HEK293 (cell line): Measurements from ENCODE around the gene MAD2L2.
A peak's percentile ranks its signal among the peaks of the same experiment; 100 is the strongest.

Source experiments
- CTCF ChIA-PET: fragments of 350-600 bp; formaldehyde crosslinking; extraction: SDS; loops from one replicate; lab custom pipeline; 2021; ENCODE audit warnings: antibody characterized with exemption; lab: Yijun Ruan, JAX
- POLR2A ChIA-PET: fragments of 300-600 bp; formaldehyde crosslinking; extraction: SDS; loops from one replicate; lab custom pipeline; 2020; ENCODE audit warnings: antibody characterized with exemption, inconsistent platforms; lab: Yijun Ruan, JAX
- H3K27ac ChIP-seq: fragments of 200-500 bp; sonication (Bioruptor generic); 2 replicates; pipeline ENCODE4 v1.5.1; 2014; ENCODE audit warnings: low read depth, low read length, control low read depth, inconsistent platforms; ENCODE audit errors: extremely low read depth
- H3K36me3 ChIP-seq, 2 experiments: fragments of 200-500 bp in 1 of 2; sonication (Bioruptor generic) in 1 of 2; 1 replicate in 1 of 2; 2 replicates in 1 of 2; pipeline ENCODE4 v1.5.1; 2014 to 2017; ENCODE audit warnings: inconsistent platforms in 2 of 2, low read length in 2 of 2; ENCODE audit not compliant: control insufficient read depth in 2 of 2, insufficient read depth in 1 of 2
- H3K4me1 ChIP-seq: fragments of 200-500 bp; sonication (Bioruptor generic); 2 replicates; pipeline ENCODE4 v1.5.1; 2014; ENCODE audit warnings: mild to moderate bottlenecking, low read length, inconsistent platforms; ENCODE audit not compliant: control insufficient read depth, insufficient read depth
- H3K4me3 ChIP-seq: 2 replicates; pipeline ENCODE4 v1.5.1; 2011; ENCODE audit warnings: low read depth, mild to moderate bottlenecking, control low read depth, low read length, moderate library complexity
- H3K9me3 ChIP-seq: fragments of 200-500 bp; sonication (Bioruptor generic); 2 replicates; pipeline ENCODE4 v1.5.1; 2014; ENCODE audit warnings: low read depth, low read length, inconsistent platforms; ENCODE audit not compliant: control insufficient read depth, insufficient read depth
- BCL11A ChIP-seq: fragments of 450-650 bp; formaldehyde crosslinking; IDR thresholded peaks from 2 replicates; pipeline ENCODE4 v1.5.1; 2016; ENCODE audit warnings: low read depth, missing biosample characterization, missing genetic modification characterization
- HOXD13 ChIP-seq: sonication (generic); formaldehyde crosslinking; IDR thresholded peaks from 2 replicates; pipeline ENCODE4 v1.8.0; 2022; ENCODE audit warnings: missing genetic modification reagents, borderline replicate concordance
- SALL2 ChIP-seq: fragments of 450-650 bp; formaldehyde crosslinking; IDR thresholded peaks from 2 replicates; pipeline ENCODE4 v1.5.0; 2017; ENCODE audit warnings: missing biosample characterization, mild to moderate bottlenecking, missing genetic modification characterization, borderline replicate concordance
- SCRT1 ChIP-seq: fragments of 450-650 bp; formaldehyde crosslinking; IDR thresholded peaks from 2 replicates; pipeline ENCODE4 v1.5.1; 2016; ENCODE audit warnings: missing biosample characterization, missing genetic modification characterization, borderline replicate concordance
- WT1 ChIP-seq: fragments of 450-650 bp; formaldehyde crosslinking; IDR thresholded peaks from 2 replicates; pipeline ENCODE4 v1.5.1; 2016; ENCODE audit warnings: missing biosample characterization, missing genetic modification characterization
- ZFP37 ChIP-seq: fragments of 450-650 bp; formaldehyde crosslinking; IDR thresholded peaks from 2 replicates; pipeline ENCODE4 v1.5.1; 2016; ENCODE audit warnings: missing biosample characterization, missing genetic modification characterization
- ZNF133 ChIP-seq: fragments of 450-650 bp; formaldehyde crosslinking; IDR thresholded peaks from 2 replicates; pipeline ENCODE4 v1.5.1; 2016; ENCODE audit warnings: missing biosample characterization, missing genetic modification characterization
- ZNF140 ChIP-seq: fragments of 450-650 bp; formaldehyde crosslinking; IDR thresholded peaks from 2 replicates; pipeline ENCODE4 v1.5.1; 2016; ENCODE audit warnings: missing biosample characterization, missing genetic modification characterization
- ZNF16 ChIP-seq: fragments of 450-650 bp; formaldehyde crosslinking; IDR thresholded peaks from 2 replicates; pipeline ENCODE4 v1.5.1; 2016; ENCODE audit warnings: low read depth, missing biosample characterization, missing genetic modification characterization
- ZNF175 ChIP-seq: fragments of 450-650 bp; formaldehyde crosslinking; IDR thresholded peaks from 2 replicates; pipeline ENCODE4 v1.5.1; 2016; ENCODE audit warnings: missing biosample characterization, missing genetic modification characterization
- ZNF24 ChIP-seq: fragments of 450-650 bp; formaldehyde crosslinking; IDR thresholded peaks from 2 replicates; pipeline ENCODE4 v1.5.1; 2016; ENCODE audit warnings: missing biosample characterization, missing genetic modification characterization
- ZNF664 ChIP-seq: fragments of 450-650 bp; formaldehyde crosslinking; IDR thresholded peaks from 2 replicates; pipeline ENCODE4 v1.5.1; 2016; ENCODE audit warnings: missing biosample characterization, missing genetic modification characterization
- ZNF747 ChIP-seq: fragments of 450-650 bp; formaldehyde crosslinking; IDR thresholded peaks from 2 replicates; pipeline ENCODE4 v1.5.1; 2016; ENCODE audit warnings: missing biosample characterization, missing genetic modification characterization
- ZNF843 ChIP-seq: fragments of 450-650 bp; formaldehyde crosslinking; IDR thresholded peaks from 2 replicates; pipeline ENCODE4 v1.5.1; 2016; ENCODE audit warnings: missing biosample characterization, missing genetic modification characterization
- TF ChIP-seq, protein P1 (sequence below): fragments of 450-650 bp; formaldehyde crosslinking; IDR thresholded peaks from 2 replicates; pipeline ENCODE4 v1.5.1; 2017; ENCODE audit warnings: missing biosample characterization, missing genetic modification characterization
- TF ChIP-seq, protein P2 (sequence below): fragments of 450-650 bp; formaldehyde crosslinking; IDR thresholded peaks from 2 replicates; pipeline ENCODE4 v1.5.1; 2016; ENCODE audit warnings: missing biosample characterization, missing genetic modification characterization
- TF ChIP-seq, protein P3 (sequence below): fragments of 450-650 bp; formaldehyde crosslinking; IDR thresholded peaks from 2 replicates; pipeline ENCODE4 v1.5.1; 2016; ENCODE audit warnings: missing biosample characterization, missing genetic modification characterization
- TF ChIP-seq, protein P4 (sequence below): fragments of 450-650 bp; formaldehyde crosslinking; IDR thresholded peaks from 2 replicates; pipeline ENCODE4 v1.5.1; 2016; ENCODE audit warnings: missing biosample characterization, missing genetic modification characterization
- TF ChIP-seq, protein P5 (sequence below): fragments of 450-650 bp; formaldehyde crosslinking; IDR thresholded peaks from 2 replicates; pipeline ENCODE4 v1.5.1; 2017; ENCODE audit warnings: missing biosample characterization, missing genetic modification characterization
- TF ChIP-seq, protein P6 (sequence below): fragments of 450-650 bp; formaldehyde crosslinking; optimal IDR thresholded peaks from 2 replicates; pipeline ENCODE3; 2016; ENCODE audit warnings: missing biosample characterization, mild to moderate bottlenecking, missing genetic modification characterization

MAD2L2 gene

DNA sequence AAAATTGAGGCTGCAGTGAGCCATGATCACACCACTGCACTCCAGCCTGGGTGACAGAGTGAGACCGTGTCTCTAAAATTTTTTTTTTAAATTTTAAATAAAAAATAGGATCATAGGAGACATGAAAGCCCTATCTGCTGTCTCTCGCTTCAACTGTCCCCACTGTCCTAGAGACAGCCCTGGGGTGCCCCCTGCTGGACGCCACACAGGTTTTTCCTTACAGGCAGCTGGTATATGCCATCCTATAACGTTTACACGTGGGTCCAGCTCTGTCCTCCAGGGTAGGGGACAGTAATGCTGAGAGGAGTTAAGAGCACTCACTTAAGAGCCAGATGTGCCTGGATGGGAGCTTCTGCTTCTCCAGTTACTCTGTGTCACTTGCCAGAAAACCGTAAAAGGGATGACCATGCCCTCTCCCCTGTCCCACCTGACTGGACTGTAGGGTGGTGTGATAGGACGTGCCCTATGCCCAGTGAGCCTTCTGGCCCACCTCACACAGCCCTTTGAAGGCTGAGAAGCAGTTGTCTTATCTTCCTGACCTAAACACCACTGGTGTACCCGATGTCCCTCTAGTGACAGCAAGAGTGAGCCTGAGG lies 35.2 kb downstream of the MAD2L2 start (continued):
- TF ChIP-seq ZNF175 (tag by site-specific recombination) (no peak), ZNF16 (no peak), WT1 (tag by site-specific recombination) (no peak)

DNA sequence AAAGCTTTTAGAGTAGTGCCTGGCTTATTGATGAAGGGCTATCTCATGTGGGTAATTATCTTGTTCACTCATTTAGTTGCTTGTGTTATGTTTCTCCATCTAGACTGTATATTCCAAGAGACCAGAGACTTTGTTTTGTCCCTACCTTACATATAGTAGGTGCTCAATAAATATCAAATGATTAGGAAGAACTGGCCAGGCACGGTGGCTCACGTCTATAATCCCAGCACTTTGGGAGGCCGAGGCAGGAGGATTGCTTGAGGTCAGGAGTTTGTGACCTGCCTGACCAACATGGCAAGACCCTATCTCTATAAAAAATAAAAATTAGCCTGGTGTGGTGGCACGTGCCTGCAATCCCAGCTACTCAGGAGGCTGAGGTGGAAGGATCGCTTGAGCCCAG lies 35.7 kb downstream of the MAD2L2 start:
- ChIA-PET CTCF (interaction anchor here (0.6 to 5.7 kb wide), 38 partner anchors 11 to 1698 kb away, joined by 3 to 95 read pairs (median 4); partner anchors contain the start of gene NPPA), POLR2A (interaction anchor here (1.3 kb wide), 1 partner anchor 10 kb away, joined by 3 read pairs; no protein-coding TSS in a partner anchor)
- H3K36me3 ChIP-seq, result no peaks in the 10 kb centered on the region
- H3K4me3 ChIP-seq, result no peak overlapping the region
- TF ChIP-seq ZNF664 (tag by site-specific recombination), result peak; percentile 94
- TF ChIP-seq, protein P1, sequence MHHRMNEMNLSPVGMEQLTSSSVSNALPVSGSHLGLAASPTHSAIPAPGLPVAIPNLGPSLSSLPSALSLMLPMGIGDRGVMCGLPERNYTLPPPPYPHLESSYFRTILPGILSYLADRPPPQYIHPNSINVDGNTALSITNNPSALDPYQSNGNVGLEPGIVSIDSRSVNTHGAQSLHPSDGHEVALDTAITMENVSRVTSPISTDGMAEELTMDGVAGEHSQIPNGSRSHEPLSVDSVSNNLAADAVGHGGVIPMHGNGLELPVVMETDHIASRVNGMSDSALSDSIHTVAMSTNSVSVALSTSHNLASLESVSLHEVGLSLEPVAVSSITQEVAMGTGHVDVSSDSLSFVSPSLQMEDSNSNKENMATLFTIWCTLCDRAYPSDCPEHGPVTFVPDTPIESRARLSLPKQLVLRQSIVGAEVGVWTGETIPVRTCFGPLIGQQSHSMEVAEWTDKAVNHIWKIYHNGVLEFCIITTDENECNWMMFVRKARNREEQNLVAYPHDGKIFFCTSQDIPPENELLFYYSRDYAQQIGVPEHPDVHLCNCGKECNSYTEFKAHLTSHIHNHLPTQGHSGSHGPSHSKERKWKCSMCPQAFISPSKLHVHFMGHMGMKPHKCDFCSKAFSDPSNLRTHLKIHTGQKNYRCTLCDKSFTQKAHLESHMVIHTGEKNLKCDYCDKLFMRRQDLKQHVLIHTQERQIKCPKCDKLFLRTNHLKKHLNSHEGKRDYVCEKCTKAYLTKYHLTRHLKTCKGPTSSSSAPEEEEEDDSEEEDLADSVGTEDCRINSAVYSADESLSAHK (tag by site-specific recombination), result no peak
- H3K4me1 ChIP-seq, result no peaks in the 10 kb centered on the region
- H3K27ac ChIP-seq, result no peak overlapping the region
- no peaks in the 10 kb centered on the region for H3K9me3 ChIP-seq

DNA sequence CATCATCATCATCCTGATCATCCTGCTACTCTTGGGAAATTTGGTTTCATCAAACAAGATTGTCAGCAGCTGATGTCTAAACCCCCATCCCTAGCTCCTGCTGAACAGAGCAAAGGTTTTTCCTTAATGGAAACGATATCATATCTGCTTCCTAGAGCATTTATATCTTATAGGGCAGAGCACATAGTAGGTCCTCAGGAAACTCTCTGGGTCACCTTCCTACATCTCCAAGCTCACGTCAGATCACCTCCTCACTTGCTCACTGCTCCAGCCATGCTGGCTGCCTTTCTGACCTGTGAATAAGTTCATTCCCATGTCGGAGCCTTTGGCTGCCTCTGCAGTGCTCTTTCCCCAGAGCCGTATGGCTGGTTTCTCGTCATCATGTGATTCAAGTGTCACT lies 37.2 kb downstream of the MAD2L2 start:
- Histone ChIP-seq H3K4me1 (no peaks in the 10 kb centered on the region), H3K36me3 (no peaks in the 10 kb centered on the region), H3K4me3 (no peak overlapping the region), H3K27ac (no peak overlapping the region), H3K9me3 (no peaks in the 10 kb centered on the region)
- CTCF ChIA-PET, result interaction anchor here (0.7 to 5.7 kb wide), 20 partner anchors 9 to 1168 kb away, joined by 3 to 95 read pairs (median 4); partner anchors contain the start of genes AGTRAP and FBXO2
- POLR2A ChIA-PET, result interaction anchor here (0.6 to 0.7 kb wide), 3 partner anchors 143 to 636 kb away, joined by 3 to 11 read pairs (median 3); no protein-coding TSS in a partner anchor
- TF ChIP-seq, protein P2, sequence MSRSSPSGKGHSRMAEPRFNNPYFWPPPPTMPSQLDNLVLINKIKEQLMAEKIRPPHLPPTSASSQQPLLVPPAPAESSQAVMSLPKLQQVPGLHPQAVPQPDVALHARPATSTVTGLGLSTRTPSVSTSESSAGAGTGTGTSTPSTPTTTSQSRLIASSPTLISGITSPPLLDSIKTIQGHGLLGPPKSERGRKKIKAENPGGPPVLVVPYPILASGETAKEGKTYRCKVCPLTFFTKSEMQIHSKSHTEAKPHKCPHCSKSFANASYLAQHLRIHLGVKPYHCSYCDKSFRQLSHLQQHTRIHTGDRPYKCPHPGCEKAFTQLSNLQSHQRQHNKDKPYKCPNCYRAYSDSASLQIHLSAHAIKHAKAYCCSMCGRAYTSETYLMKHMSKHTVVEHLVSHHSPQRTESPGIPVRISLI (tag by site-specific recombination), result no peak
- TF ChIP-seq ZNF843 (tag by site-specific recombination) (no peak), ZNF175 (tag by site-specific recombination) (no peak), ZNF747 (no peak), ZNF24 (no peak), SCRT1 (tag by site-specific recombination) (no peak), ZNF133 (tag by site-specific recombination) (no peak), ZFP37 (tag by site-specific recombination) (no peak), BCL11A (no peak), HOXD13 (CRISPR knock-in tag) (no peak), SALL2 (no peak), ZNF140 (tag by site-specific recombination) (no peak)
- TF ChIP-seq, protein P3, sequence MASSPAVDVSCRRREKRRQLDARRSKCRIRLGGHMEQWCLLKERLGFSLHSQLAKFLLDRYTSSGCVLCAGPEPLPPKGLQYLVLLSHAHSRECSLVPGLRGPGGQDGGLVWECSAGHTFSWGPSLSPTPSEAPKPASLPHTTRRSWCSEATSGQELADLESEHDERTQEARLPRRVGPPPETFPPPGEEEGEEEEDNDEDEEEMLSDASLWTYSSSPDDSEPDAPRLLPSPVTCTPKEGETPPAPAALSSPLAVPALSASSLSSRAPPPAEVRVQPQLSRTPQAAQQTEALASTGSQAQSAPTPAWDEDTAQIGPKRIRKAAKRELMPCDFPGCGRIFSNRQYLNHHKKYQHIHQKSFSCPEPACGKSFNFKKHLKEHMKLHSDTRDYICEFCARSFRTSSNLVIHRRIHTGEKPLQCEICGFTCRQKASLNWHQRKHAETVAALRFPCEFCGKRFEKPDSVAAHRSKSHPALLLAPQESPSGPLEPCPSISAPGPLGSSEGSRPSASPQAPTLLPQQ (tag by site-specific recombination), result no peak
- TF ChIP-seq, protein P4, sequence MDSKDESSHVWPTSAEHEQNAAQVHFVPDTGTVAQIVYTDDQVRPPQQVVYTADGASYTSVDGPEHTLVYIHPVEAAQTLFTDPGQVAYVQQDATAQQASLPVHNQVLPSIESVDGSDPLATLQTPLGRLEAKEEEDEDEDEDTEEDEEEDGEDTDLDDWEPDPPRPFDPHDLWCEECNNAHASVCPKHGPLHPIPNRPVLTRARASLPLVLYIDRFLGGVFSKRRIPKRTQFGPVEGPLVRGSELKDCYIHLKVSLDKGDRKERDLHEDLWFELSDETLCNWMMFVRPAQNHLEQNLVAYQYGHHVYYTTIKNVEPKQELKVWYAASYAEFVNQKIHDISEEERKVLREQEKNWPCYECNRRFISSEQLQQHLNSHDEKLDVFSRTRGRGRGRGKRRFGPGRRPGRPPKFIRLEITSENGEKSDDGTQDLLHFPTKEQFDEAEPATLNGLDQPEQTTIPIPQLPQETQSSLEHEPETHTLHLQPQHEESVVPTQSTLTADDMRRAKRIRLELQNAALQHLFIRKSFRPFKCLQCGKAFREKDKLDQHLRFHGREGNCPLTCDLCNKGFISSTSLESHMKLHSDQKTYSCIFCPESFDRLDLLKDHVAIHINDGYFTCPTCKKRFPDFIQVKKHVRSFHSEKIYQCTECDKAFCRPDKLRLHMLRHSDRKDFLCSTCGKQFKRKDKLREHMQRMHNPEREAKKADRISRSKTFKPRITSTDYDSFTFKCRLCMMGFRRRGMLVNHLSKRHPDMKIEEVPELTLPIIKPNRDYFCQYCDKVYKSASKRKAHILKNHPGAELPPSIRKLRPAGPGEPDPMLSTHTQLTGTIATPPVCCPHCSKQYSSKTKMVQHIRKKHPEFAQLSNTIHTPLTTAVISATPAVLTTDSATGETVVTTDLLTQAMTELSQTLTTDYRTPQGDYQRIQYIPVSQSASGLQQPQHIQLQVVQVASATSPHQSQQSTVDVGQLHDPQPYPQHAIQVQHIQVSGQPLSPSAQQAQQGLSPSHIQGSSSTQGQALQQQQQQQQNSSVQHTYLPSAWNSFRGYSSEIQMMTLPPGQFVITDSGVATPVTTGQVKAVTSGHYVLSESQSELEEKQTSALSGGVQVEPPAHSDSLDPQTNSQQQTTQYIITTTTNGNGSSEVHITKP (tag by site-specific recombination), result no peak
- TF ChIP-seq, protein P5, sequence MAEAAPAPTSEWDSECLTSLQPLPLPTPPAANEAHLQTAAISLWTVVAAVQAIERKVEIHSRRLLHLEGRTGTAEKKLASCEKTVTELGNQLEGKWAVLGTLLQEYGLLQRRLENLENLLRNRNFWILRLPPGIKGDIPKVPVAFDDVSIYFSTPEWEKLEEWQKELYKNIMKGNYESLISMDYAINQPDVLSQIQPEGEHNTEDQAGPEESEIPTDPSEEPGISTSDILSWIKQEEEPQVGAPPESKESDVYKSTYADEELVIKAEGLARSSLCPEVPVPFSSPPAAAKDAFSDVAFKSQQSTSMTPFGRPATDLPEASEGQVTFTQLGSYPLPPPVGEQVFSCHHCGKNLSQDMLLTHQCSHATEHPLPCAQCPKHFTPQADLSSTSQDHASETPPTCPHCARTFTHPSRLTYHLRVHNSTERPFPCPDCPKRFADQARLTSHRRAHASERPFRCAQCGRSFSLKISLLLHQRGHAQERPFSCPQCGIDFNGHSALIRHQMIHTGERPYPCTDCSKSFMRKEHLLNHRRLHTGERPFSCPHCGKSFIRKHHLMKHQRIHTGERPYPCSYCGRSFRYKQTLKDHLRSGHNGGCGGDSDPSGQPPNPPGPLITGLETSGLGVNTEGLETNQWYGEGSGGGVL (tag by site-specific recombination), result no peak
- TF ChIP-seq, protein P6, sequence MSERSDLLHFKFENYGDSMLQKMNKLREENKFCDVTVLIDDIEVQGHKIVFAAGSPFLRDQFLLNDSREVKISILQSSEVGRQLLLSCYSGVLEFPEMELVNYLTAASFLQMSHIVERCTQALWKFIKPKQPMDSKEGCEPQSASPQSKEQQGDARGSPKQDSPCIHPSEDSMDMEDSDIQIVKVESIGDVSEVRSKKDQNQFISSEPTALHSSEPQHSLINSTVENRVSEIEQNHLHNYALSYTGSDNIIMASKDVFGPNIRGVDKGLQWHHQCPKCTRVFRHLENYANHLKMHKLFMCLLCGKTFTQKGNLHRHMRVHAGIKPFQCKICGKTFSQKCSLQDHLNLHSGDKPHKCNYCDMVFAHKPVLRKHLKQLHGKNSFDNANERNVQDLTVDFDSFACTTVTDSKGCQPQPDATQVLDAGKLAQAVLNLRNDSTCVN (tag by site-specific recombination), result no peak
